ENCODE data around the gene SYT11. TPM values are rescaled to one million over a fixed set of nuclear protein-coding genes. Genes with fewer than 3 reads are reported as not detected.
A peak's percentile ranks its signal among the peaks of the same experiment; 100 is the strongest.

SYT11 gene
- total and polyA plus RNA-seq, 9 of the 15 experiments (the other 6 are each of a cell fraction or from before 2014, with no cell fraction given): 0.05 to 0.18 (median 0.11) TPM

DNA sequence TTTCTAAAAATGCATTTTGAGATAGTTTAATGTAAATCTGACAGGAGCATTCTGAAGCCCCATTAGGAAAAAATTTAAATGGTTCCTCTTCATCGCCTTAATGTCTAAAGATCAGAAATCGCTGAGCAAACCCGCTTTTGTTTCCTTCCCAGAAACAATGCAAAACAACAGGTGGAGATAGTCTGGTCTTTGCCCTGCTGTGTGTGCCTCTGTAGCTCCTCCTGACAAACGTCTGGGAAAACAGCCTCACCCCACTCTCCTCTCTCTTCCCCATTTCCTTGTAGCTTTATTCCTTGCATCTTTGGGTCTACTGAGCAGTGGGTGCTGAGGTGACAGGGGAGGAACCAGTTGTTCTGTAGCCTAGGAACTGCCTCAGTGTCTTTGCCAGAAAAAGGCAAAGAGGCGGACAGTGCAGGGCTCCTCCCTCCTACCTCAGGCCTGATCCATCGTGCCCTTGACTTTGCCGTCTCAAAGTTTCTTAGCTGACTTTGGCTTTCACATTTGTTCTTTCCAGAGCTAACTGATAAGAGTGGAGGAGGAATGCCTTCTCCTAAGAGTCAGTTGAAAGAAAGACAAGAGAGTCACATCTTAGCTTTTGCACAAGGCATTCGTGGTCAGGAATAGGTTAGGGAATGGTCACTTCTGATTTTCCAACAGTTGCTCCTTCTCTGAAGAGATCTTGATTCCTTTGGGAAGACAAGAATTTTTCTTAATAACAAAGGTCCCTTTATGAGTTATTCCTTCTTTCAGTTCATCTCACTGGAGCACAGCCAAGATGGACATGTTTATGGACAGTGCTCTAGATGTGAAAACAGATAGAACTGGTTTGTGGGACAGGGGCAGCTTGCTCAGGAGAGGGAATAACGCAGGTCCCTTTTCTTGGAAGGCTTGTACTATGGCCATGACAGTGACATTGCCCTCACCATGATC, 24.9 kb downstream of the SYT11 start (continued):
- TF ChIP-seq, protein P1, sequence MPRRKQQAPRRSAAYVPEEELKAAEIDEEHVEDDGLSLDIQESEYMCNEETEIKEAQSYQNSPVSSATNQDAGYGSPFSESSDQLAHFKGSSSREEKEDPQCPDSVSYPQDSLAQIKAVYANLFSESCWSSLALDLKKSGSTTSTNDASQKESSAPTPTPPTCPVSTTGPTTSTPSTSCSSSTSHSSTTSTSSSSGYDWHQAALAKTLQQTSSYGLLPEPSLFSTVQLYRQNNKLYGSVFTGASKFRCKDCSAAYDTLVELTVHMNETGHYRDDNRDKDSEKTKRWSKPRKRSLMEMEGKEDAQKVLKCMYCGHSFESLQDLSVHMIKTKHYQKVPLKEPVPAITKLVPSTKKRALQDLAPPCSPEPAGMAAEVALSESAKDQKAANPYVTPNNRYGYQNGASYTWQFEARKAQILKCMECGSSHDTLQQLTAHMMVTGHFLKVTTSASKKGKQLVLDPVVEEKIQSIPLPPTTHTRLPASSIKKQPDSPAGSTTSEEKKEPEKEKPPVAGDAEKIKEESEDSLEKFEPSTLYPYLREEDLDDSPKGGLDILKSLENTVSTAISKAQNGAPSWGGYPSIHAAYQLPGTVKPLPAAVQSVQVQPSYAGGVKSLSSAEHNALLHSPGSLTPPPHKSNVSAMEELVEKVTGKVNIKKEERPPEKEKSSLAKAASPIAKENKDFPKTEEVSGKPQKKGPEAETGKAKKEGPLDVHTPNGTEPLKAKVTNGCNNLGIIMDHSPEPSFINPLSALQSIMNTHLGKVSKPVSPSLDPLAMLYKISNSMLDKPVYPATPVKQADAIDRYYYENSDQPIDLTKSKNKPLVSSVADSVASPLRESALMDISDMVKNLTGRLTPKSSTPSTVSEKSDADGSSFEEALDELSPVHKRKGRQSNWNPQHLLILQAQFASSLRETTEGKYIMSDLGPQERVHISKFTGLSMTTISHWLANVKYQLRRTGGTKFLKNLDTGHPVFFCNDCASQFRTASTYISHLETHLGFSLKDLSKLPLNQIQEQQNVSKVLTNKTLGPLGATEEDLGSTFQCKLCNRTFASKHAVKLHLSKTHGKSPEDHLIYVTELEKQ (CRISPR knock-in tag; IDR thresholded peaks at IDR 0.05): no peak
- TF ChIP-seq CBFA2T3 (IDR thresholded peaks at IDR 0.05): no peak
- 0 out of 4 replicates have a peak, but pooled peaks of 1 of the 2 experiments have one; percentile 36 for TF ChIP-seq TEAD1 (CRISPR knock-in tag; IDR thresholded peaks at IDR 0.05)
- TF ChIP-seq TCF7L2 (IDR thresholded peaks at IDR 0.05; ENCODE audit: low read depth, low read length): no peak
- no peak for TF ChIP-seq ARID3A (IDR thresholded peaks at IDR 0.05; ENCODE audit: borderline replicate concordance, low read depth, low read length)
- no peak for TF ChIP-seq HINFP (tag; conservative IDR thresholded peaks at IDR 0.05; ENCODE audit: low read depth)
- TF ChIP-seq CBFA2T2 (conservative IDR thresholded peaks at IDR 0.05): no peak
- TF ChIP-seq ERF (CRISPR knock-in tag; IDR thresholded peaks at IDR 0.05): no peak
- no peak for TF ChIP-seq ZNF140 (CRISPR knock-in tag; IDR thresholded peaks at IDR 0.05)
- TF ChIP-seq PRPF4 (IDR thresholded peaks at IDR 0.05; ENCODE audit: insufficient read depth, low read depth, low read length, poor library complexity, severe bottlenecking): no peak
- no peak for TF ChIP-seq TAF7 (tag; IDR thresholded peaks at IDR 0.05)
- TF ChIP-seq, protein P2, sequence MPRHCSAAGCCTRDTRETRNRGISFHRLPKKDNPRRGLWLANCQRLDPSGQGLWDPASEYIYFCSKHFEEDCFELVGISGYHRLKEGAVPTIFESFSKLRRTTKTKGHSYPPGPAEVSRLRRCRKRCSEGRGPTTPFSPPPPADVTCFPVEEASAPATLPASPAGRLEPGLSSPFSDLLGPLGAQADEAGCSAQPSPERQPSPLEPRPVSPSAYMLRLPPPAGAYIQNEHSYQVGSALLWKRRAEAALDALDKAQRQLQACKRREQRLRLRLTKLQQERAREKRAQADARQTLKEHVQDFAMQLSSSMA (CRISPR knock-in tag; IDR thresholded peaks at IDR 0.05): no peak
- TF ChIP-seq TRIM24 (IDR thresholded peaks at IDR 0.05): no peak
- TF ChIP-seq, protein P3, sequence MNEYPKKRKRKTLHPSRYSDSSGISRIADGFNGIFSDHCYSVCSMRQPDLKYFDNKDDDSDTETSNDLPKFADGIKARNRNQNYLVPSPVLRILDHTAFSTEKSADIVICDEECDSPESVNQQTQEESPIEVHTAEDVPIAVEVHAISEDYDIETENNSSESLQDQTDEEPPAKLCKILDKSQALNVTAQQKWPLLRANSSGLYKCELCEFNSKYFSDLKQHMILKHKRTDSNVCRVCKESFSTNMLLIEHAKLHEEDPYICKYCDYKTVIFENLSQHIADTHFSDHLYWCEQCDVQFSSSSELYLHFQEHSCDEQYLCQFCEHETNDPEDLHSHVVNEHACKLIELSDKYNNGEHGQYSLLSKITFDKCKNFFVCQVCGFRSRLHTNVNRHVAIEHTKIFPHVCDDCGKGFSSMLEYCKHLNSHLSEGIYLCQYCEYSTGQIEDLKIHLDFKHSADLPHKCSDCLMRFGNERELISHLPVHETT (CRISPR knock-in tag; conservative IDR thresholded peaks at IDR 0.05 in 1 of 2, IDR thresholded peaks at IDR 0.05 in 1 of 2): no peak
- no peak for TF ChIP-seq KLF13 (tag; IDR thresholded peaks at IDR 0.05; ENCODE audit: borderline replicate concordance, low read depth)
- no peak for TF ChIP-seq MAX (CRISPR knock-in tag; IDR thresholded peaks at IDR 0.05)
